Fibroblast of lung (primary cell): ENCODE data around the gene RETN. TPM values are rescaled to one million over a fixed set of nuclear protein-coding genes. Genes with fewer than 3 reads are reported as not detected.
"Not testable (repeated sequence)": the region's sequence is repeated elsewhere in the genome, so short reads cannot be mapped to it uniquely, and the experiment has no call there.

Experiments
- DNase-seq, 2 donors: peaks; one replicate each; pipeline versions ENCODE4 v3.0.0 to v3.0.0-alpha.2; 2010; ENCODE audit warnings: low read depth in 2 of 2
- H2AFZ ChIP-seq: 2 replicates; pipeline ENCODE4 v1.5.1; 2012; ENCODE audit warnings: low read length, control low read depth, inconsistent platforms
- H3K27ac ChIP-seq: 2 replicates; pipeline ENCODE4 v1.5.1; 2011; ENCODE audit warnings: low read length, control low read depth; ENCODE audit not compliant: insufficient read depth
- H3K27me3 ChIP-seq: 2 replicates; pipeline ENCODE4 v1.5.1; 2011; ENCODE audit warnings: mild to moderate bottlenecking, low read length; ENCODE audit not compliant: control insufficient read depth, insufficient read depth
- H3K36me3 ChIP-seq: 2 replicates; pipeline ENCODE4 v1.5.1; 2011; ENCODE audit warnings: low read length; ENCODE audit not compliant: control insufficient read depth, insufficient read depth
- H3K4me1 ChIP-seq: 2 replicates; pipeline ENCODE4 v1.5.1; 2011; ENCODE audit warnings: low read length; ENCODE audit not compliant: control insufficient read depth, insufficient read depth; ENCODE audit errors: extremely low read depth
- H3K4me2 ChIP-seq: 2 replicates; pipeline ENCODE4 v1.5.1; 2011; ENCODE audit warnings: low read length, control low read depth; ENCODE audit not compliant: insufficient read depth; ENCODE audit errors: extremely low read depth
- H3K4me3 ChIP-seq, 4 experiments: fragments of 200-600 bp in 1 of 4; sonication (generic) in 1 of 4; replicated peaks in 1 of 4; 2 replicates each; pipeline ENCODE4 v1.5.1; 2011 to 2016; ENCODE audit warnings: low read length in 4 of 4, low read depth in 3 of 4, mild to moderate bottlenecking in 3 of 4, control low read depth in 2 of 4, inconsistent platforms in 1 of 4, mixed read lengths in 1 of 4; ENCODE audit not compliant: insufficient read depth in 1 of 4; ENCODE audit errors: control extremely low read depth in 1 of 4
- H3K79me2 ChIP-seq: 2 replicates; pipeline ENCODE4 v1.5.1; 2012; ENCODE audit warnings: mild to moderate bottlenecking, low read length, inconsistent platforms; ENCODE audit not compliant: control insufficient read depth, insufficient read depth
- H3K9ac ChIP-seq: 2 replicates; pipeline ENCODE4 v1.5.1; 2011; ENCODE audit warnings: mild to moderate bottlenecking, low read length, control low read depth; ENCODE audit not compliant: insufficient read depth
- H3K9me3 ChIP-seq: 2 replicates; pipeline ENCODE4 v1.5.1; 2012; ENCODE audit warnings: low read depth, low read length; ENCODE audit not compliant: control insufficient read depth, insufficient read depth
- H4K20me1 ChIP-seq: 2 replicates; pipeline ENCODE4 v1.5.1; 2011; ENCODE audit warnings: low read length; ENCODE audit not compliant: control insufficient read depth, insufficient read depth; ENCODE audit errors: extremely low read depth
- EZH2 ChIP-seq: IDR thresholded peaks from 2 replicates; pipeline ENCODE4 v1.5.1; 2012; ENCODE audit warnings: low read length, control low read depth, mild to moderate bottlenecking; ENCODE audit errors: missing control alignments
- polyA plus RNA-seq, 2 donors: library from polyadenylated mRNA; depleted of rRNA in 1 of 2; stranded (reverse) in 1 of 2; unstranded in 1 of 2; fragments of >200 nt; gene quantifications; 2 replicates each; pipeline ENCODE4 v1.2.1, GENCODE V29; 2011 to 2012; ENCODE audit warnings: missing spikeins in 1 of 2
- total RNA-seq: library from RNA; depleted of rRNA; stranded (reverse); fragments of >200 nt; gene quantifications from 2 replicates; pipeline ENCODE4 v1.2.1, GENCODE V29; 2014
- TF ChIP-seq, protein P1 (sequence below), 2 donors: IDR thresholded peaks in 1 of 2; conservative IDR thresholded peaks in 1 of 2; 1 replicate in 1 of 2; 2 replicates in 1 of 2; pipeline ENCODE4 v1.5.1; 2011 to 2012; ENCODE audit warnings: low read length in 2 of 2, control low read depth in 1 of 2, inconsistent platforms in 1 of 2, low read depth in 1 of 2, mild to moderate bottlenecking in 1 of 2

RETN gene
- total and polyA plus RNA-seq, 2 donors (not counting 1 experiment from before 2014, with no cell fraction given) = not detected

DNA sequence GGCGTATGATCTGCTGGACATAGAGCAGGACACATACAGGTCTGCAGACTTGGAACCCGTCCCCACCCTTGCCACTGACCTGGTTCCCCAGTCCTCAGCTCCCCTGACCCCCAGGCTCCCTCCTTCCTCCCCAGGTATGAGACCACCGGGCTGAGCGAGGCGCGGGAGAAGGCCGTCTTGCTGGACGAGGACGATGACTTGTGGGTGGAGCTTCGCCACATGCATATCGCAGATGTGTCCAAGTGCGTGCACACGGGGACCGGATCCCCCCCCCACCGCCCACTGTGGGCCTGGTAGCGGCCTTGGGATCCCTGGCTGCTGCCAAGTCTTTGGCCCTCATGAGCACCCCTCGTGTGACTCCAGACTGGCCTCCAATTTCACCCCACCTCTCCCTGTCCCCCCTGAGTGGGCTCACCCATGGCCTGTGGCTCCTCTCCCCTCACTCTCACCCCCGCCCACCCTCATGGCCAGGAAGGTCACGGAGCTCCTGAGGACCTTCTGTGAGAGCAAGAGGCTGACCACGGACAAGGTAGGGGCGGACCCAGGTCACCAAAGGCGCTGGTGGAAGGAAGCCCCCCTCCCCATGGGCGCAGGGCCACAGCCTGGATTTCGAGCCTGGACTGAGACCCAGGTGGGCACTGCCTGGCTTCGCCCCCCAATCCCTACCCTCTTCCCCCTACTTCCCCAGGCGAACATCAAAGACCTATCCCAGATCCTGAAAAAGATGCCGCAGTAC lies 26.4 kb upstream of the RETN start:
- H3K9me3 ChIP-seq = no peaks in the 10 kb centered on the region
- H3K27ac ChIP-seq = no peak overlapping the region
- no peak overlapping the region for H3K9ac ChIP-seq
- no peak for DNase-seq
- no peaks in the 10 kb centered on the region for H3K27me3 ChIP-seq
- H2AFZ ChIP-seq = no peak overlapping the region
- no peaks in the 10 kb centered on the region for H3K36me3 ChIP-seq
- H4K20me1 ChIP-seq = no peaks in the 10 kb centered on the region
- no peaks in the 10 kb centered on the region for H3K4me1 ChIP-seq
- H3K4me2 ChIP-seq = no peak overlapping the region
- H3K79me2 ChIP-seq = no peaks in the 10 kb centered on the region
- no peak overlapping the region for H3K4me3 ChIP-seq
- TF ChIP-seq, protein P1, sequence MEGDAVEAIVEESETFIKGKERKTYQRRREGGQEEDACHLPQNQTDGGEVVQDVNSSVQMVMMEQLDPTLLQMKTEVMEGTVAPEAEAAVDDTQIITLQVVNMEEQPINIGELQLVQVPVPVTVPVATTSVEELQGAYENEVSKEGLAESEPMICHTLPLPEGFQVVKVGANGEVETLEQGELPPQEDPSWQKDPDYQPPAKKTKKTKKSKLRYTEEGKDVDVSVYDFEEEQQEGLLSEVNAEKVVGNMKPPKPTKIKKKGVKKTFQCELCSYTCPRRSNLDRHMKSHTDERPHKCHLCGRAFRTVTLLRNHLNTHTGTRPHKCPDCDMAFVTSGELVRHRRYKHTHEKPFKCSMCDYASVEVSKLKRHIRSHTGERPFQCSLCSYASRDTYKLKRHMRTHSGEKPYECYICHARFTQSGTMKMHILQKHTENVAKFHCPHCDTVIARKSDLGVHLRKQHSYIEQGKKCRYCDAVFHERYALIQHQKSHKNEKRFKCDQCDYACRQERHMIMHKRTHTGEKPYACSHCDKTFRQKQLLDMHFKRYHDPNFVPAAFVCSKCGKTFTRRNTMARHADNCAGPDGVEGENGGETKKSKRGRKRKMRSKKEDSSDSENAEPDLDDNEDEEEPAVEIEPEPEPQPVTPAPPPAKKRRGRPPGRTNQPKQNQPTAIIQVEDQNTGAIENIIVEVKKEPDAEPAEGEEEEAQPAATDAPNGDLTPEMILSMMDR (conservative IDR thresholded peaks at IDR 0.05 in 1 of 2, IDR thresholded peaks at IDR 0.05 in 1 of 2; ENCODE audit: low read depth in 1 of 2, low read length in 2 of 2) = no peak
- no peak for TF ChIP-seq EZH2

DNA sequence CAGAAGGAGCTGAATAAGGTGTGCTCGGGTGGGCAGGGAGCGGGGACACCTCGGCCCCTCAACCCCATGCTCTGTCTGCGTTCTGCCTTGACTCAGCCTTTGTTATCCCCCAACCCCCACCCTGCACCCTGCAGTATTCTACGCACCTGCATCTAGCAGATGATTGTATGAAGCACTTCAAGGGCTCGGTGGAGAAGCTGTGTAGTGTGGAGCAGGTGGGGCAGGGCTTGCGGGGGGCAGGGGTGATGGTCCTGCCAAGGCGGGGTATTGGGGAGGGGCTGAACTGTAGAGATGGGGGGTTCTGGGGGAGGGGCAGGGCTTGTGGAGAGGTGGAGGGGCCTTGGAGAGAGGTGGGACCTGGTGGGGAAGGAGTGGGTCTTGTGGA lies 25.8 kb upstream of the RETN start:
- DNase-seq = no peak
- H3K9me3 ChIP-seq = no peaks in the 10 kb centered on the region
- H3K4me3 ChIP-seq = no peak overlapping the region
- no peaks in the 10 kb centered on the region for H4K20me1 ChIP-seq
- no peak overlapping the region for H3K9ac ChIP-seq
- H3K27me3 ChIP-seq = no peaks in the 10 kb centered on the region
- H3K36me3 ChIP-seq = no peaks in the 10 kb centered on the region
- no peak overlapping the region for H2AFZ ChIP-seq
- no peak overlapping the region for H3K27ac ChIP-seq
- no peak overlapping the region for H3K4me2 ChIP-seq
- no peaks in the 10 kb centered on the region for H3K79me2 ChIP-seq
- H3K4me1 ChIP-seq = no peaks in the 10 kb centered on the region
- TF ChIP-seq EZH2 = no peak
- TF ChIP-seq, protein P1 (conservative IDR thresholded peaks at IDR 0.05 in 1 of 2, IDR thresholded peaks at IDR 0.05 in 1 of 2; ENCODE audit: low read depth in 1 of 2, low read length in 2 of 2) = no peak

DNA sequence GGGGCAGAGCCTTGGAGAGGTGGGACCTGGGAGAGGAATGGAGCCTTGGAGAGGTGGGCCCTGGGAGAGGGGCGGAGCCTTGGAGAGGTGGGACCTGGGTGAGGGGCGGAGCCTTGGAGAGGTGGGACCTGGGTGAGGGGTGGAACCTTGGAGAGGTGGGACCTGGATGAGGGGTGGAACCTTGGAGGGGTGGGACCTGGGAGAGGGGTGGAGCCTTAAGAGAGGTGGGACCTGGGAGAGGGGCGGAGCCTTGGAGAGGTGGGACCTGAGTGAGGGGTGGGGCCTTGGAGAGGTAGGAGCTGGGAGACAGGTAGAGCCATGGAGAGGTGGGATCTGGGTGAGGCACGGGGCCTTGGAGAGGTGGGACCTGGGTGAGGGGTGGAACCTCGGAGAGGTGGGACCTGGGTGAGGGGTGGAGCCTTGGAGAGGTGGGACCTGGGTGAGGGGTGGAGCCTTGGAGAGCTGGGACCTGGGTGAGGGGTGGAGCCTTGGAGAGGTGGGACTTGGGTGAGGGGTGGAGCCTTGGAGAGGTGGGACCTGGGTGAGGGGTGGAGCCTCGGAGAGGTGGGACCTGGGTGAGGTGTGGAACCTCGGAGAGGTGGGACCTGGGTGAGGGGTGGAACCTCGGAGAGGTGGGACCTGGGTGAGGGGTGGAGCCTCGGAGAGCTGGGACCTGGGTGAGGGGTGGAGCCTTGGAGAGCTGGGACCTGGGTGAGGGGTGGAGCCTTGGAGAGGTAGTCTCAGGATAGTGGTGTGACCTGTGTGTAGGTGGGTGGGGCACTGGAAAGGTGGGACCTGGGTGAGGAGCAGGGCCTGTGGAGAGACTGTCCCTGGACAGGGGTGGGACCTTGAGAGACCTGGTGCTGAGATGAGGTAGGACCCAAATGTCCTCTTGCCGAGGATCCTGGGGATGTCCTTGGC lies 25.0 kb upstream of the RETN start:
- H2AFZ ChIP-seq, H3K9me3 ChIP-seq, H3K4me1 ChIP-seq, H4K20me1 ChIP-seq, H3K4me2 ChIP-seq, DNase-seq, H3K36me3 ChIP-seq, H3K9ac ChIP-seq, H3K27me3 ChIP-seq, H3K27ac ChIP-seq, H3K4me3 ChIP-seq, H3K79me2 ChIP-seq: not testable (repeated sequence)
